ENCODE measurements around the gene ZCCHC4.

GRCh38 chr4:25351777-25352416, 39.3 kb downstream of the ZCCHC4 start:
- no peak for TF ChIP-seq GATA3 (IDR thresholded peaks at IDR 0.05; ENCODE audit: low read depth, low read length)
- no peak for TF ChIP-seq GATA2 (IDR thresholded peaks at IDR 0.05; ENCODE audit: low read depth, low read length)
